ENCODE measurements around the gene PROK1.
"Not testable (repeated sequence)": the region's sequence is repeated elsewhere in the genome, so short reads cannot be mapped to it uniquely, and the experiment has no call there.

The PROK1 gene

GRCh38 chr1:110450929-110451328 is at the start of gene PROK1:
PROK1 (plus strand) TSS chr1:110451149; CDS start chr1:110451217, 68 bp downstream.
- no peak for DNase-seq

GRCh38 chr1:110403805-110404204 is 47.1 kb upstream of the PROK1 start:
- no peak for DNase-seq

GRCh38 chr1:110404401-110404800 is 46.5 kb upstream of the PROK1 start:
- DNase-seq, result no peak

GRCh38 chr1:110406407-110406806 is 44.5 kb upstream of the PROK1 start:
- DNase-seq, result not testable (repeated sequence)

GRCh38 chr1:110407260-110408210 is 43.4 kb upstream of the PROK1 start, which contains the start of gene LAMTOR5:
LAMTOR5 (minus strand) TSS chr1:110407694; CDS start chr1:110407620, 74 bp downstream.
- peak; percentile 60 for DNase-seq

GRCh38 chr1:110408488-110408887 is 42.5 kb upstream of the PROK1 start:
- no peak for DNase-seq

GRCh38 chr1:110409316-110409715 is 41.6 kb upstream of the PROK1 start:
- DNase-seq, result no peak

GRCh38 chr1:110411173-110411735 is 39.7 kb upstream of the PROK1 start:
- no peak for DNase-seq

GRCh38 chr1:110412576-110412975 is 38.4 kb upstream of the PROK1 start:
- no peak for DNase-seq

- DNase-seq, result not testable (repeated sequence)
Observed at GRCh38 chr1:110413045-110413444, 37.9 kb upstream of the PROK1 start.

- no peak for DNase-seq
Observed at GRCh38 chr1:110418729-110419128, 32.2 kb upstream of the PROK1 start.

GRCh38 chr1:110420023-110420662 is 30.8 kb upstream of the PROK1 start:
- no peak for DNase-seq

- no peak for DNase-seq
Observed at GRCh38 chr1:110420874-110421793, 29.8 kb upstream of the PROK1 start.

GRCh38 chr1:110424699-110425611 is 26.0 kb upstream of the PROK1 start:
- DNase-seq, result no peak

GRCh38 chr1:110425612-110426152 is 25.3 kb upstream of the PROK1 start:
- no peak for DNase-seq

GRCh38 chr1:110426854-110427253 is 24.1 kb upstream of the PROK1 start:
- DNase-seq, result no peak

- no peak for DNase-seq
Observed at GRCh38 chr1:110428946-110429345, 22.0 kb upstream of the PROK1 start.

- no peak for DNase-seq
Observed at GRCh38 chr1:110430366-110430765, 20.6 kb upstream of the PROK1 start.

- DNase-seq, result no peak
Observed at GRCh38 chr1:110430901-110431300, 20.0 kb upstream of the PROK1 start.

GRCh38 chr1:110433213-110433612 is 17.7 kb upstream of the PROK1 start:
- DNase-seq, result no peak

- DNase-seq, result no peak
Observed at GRCh38 chr1:110433803-110434202, 17.1 kb upstream of the PROK1 start.

Data from NCI-H1048 (cell line).